ENCODE results near the gene ALKBH7. TPM values are rescaled to one million over a fixed set of nuclear protein-coding genes. Genes with fewer than 3 reads are reported as not detected.

ALKBH7 gene
- total RNA-seq (2022), result 25.9 and 27.2 TPM in 2 replicates
- Bru-seq, nascent RNA, result percentile 39 among the genes with signal in this experiment
- BruChase-seq, experiment 1, labeled RNA remaining after a 6-hour chase, result percentile 67 among the genes with signal in this experiment
- percentile 48 among the genes with signal in this experiment for BruChase-seq, experiment 2, labeled RNA remaining after a 2-hour chase
- long read RNA-seq, transcript ALKBH7-201 (4 exons, 1,332 nt), result major isoform, 17 of 23 reads
- long read RNA-seq, partial matches to known transcripts, result 2 of 23 reads
- long read RNA-seq, other reads (novel, unspliced or antisense), result 3 of 23 reads

DNA sequence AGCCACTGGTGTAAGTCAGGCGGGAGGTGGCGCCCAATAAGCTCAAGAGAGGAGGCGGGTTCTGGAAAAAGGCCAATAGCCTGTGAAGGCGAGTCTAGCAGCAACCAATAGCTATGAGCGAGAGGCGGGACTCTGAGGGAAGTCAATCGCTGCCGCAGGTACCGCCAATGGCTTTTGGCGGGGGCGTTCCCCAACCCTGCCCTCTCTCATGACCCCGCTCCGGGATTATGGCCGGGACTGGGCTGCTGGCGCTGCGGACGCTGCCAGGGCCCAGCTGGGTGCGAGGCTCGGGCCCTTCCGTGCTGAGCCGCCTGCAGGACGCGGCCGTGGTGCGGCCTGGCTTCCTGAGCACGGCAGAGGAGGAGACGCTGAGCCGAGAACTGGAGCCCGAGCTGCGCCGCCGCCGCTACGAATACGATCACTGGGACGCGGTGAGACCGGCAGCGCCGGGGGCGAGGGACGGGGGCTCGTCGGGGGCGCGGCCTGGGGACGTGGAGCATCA is at the start of gene ALKBH7:
Gene ALKBH7 (plus strand): TSS at position 201 of the 502 bp plus-strand sequence. CDS start 27 bp downstream, at position 228.
- H3K4me1 Mint-ChIP-seq (ENCODE audit: low read depth, unreplicated experiment), result no peaks in the 10 kb centered on the region
- H3K36me3 Mint-ChIP-seq (ENCODE audit: insufficient read depth, unreplicated experiment), result peaks cover 33% of the 10 kb centered on the region
- TF ChIP-seq, protein P1, sequence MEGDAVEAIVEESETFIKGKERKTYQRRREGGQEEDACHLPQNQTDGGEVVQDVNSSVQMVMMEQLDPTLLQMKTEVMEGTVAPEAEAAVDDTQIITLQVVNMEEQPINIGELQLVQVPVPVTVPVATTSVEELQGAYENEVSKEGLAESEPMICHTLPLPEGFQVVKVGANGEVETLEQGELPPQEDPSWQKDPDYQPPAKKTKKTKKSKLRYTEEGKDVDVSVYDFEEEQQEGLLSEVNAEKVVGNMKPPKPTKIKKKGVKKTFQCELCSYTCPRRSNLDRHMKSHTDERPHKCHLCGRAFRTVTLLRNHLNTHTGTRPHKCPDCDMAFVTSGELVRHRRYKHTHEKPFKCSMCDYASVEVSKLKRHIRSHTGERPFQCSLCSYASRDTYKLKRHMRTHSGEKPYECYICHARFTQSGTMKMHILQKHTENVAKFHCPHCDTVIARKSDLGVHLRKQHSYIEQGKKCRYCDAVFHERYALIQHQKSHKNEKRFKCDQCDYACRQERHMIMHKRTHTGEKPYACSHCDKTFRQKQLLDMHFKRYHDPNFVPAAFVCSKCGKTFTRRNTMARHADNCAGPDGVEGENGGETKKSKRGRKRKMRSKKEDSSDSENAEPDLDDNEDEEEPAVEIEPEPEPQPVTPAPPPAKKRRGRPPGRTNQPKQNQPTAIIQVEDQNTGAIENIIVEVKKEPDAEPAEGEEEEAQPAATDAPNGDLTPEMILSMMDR (IDR thresholded peaks at IDR 0.05; ENCODE audit: unreplicated experiment), result no peak
- H3K27me3 Mint-ChIP-seq (ENCODE audit: unreplicated experiment), result no peaks in the 10 kb centered on the region
- intact Hi-C loops (cut with micrococcal nuclease; ENCODE audit: unreplicated experiment), result no loop called here
- BruUV-seq (replicated peaks), result no TSS peak
- CTCF ChIA-PET, result interaction anchor here (0.6 to 0.9 kb wide), 6 partner anchors 9 to 215 kb away, joined by 3 to 14 read pairs (median 4); partner anchors contain the start of gene CLPP
- H3K9me3 Mint-ChIP-seq (ENCODE audit: low read depth, unreplicated experiment), result no peaks in the 10 kb centered on the region
- peak; percentile 94 for DNase-seq
- peak within 1 kb of the TSS; percentile 94 for H3K27ac Mint-ChIP-seq (ENCODE audit: unreplicated experiment)
- peak within 1 kb of the TSS; percentile 88 for H3K4me3 Mint-ChIP-seq (ENCODE audit: low read depth, unreplicated experiment)

- BruUV-seq (replicated peaks), result no TSS peak
- TF ChIP-seq, protein P1 (IDR thresholded peaks at IDR 0.05; ENCODE audit: unreplicated experiment), result no peak
- H3K27me3 Mint-ChIP-seq (ENCODE audit: unreplicated experiment), result peaks cover 53% of the 10 kb centered on the region
- no peak overlapping the region for H3K27ac Mint-ChIP-seq (ENCODE audit: unreplicated experiment)
- no peaks in the 10 kb centered on the region for H3K9me3 Mint-ChIP-seq (ENCODE audit: low read depth, unreplicated experiment)
- DNase-seq, result no peak
- no peak overlapping the region for H3K4me3 Mint-ChIP-seq (ENCODE audit: low read depth, unreplicated experiment)
- intact Hi-C loops (cut with micrococcal nuclease; ENCODE audit: unreplicated experiment), result no loop called here
- CTCF ChIA-PET, result no interaction called here
- H3K4me1 Mint-ChIP-seq (ENCODE audit: low read depth, unreplicated experiment), result no peaks in the 10 kb centered on the region
- no peaks in the 10 kb centered on the region for H3K36me3 Mint-ChIP-seq (ENCODE audit: insufficient read depth, unreplicated experiment)
Observed at GRCh38 chr19:6324757-6325156, 47.8 kb upstream of the ALKBH7 start.

DNA sequence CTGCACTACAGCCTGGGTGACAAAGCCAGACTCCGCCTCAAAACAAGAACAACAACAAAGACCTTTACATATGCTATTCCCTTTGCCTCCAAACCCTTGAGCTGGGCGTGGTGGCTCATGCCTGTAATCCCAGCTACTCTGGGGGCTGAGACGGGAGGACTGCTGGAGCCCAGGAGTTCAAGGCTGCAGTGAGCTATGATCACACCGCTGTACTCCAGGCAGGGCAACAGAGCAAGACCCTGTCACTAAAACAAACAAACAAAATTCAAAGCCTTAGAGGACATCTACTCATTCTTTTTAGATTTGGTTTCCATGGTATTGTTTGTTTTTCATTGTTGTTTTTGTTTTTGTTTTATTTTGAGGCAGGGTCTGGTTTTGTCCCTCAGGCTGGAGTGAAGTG is 47.0 kb upstream of the ALKBH7 start:
- no TSS peak for BruUV-seq (replicated peaks)
- TF ChIP-seq, protein P1 (IDR thresholded peaks at IDR 0.05; ENCODE audit: unreplicated experiment), result no peak
- intact Hi-C loops (cut with micrococcal nuclease; ENCODE audit: unreplicated experiment), result no loop called here
- CTCF ChIA-PET, result interaction anchor here (0.6 kb wide), 1 partner anchor 244 kb away, joined by 6 read pairs; no protein-coding TSS in a partner anchor
- Mint-ChIP-seq H3K9me3 (ENCODE audit: low read depth, unreplicated experiment) (no peaks in the 10 kb centered on the region), H3K27me3 (ENCODE audit: unreplicated experiment) (peaks cover 53% of the 10 kb centered on the region), H3K36me3 (ENCODE audit: insufficient read depth, unreplicated experiment) (no peaks in the 10 kb centered on the region), H3K27ac (ENCODE audit: unreplicated experiment) (no peak overlapping the region), H3K4me3 (ENCODE audit: low read depth, unreplicated experiment) (no peak overlapping the region), H3K4me1 (ENCODE audit: low read depth, unreplicated experiment) (no peaks in the 10 kb centered on the region)
- DNase-seq, result no peak

DNA sequence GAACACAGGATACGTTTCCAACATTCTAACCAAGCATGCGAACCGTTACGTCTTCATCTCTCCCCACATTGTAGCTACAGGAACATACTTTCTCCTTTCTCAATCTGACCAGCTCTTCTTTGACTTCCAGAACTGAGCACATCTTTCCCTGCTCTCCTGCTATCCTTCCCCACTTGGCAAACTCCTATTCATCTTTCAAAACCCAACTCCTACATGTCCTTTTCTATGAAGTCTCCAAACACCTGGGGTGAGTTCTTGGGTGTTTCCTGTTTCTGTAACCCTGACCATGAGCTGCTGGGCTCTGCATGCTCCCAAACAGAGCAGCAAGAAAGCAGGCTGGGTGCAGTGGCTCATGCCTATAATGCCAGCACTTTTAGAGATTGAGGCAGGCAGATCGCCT is 45.8 kb upstream of the ALKBH7 start:
- CTCF ChIA-PET, result no interaction called here

More for the DNA sequence above, 45.8 kb upstream of the ALKBH7 start:
- no peaks in the 10 kb centered on the region for H3K9me3 Mint-ChIP-seq (ENCODE audit: low read depth, unreplicated experiment)
- H3K4me1 Mint-ChIP-seq (ENCODE audit: low read depth, unreplicated experiment), result no peaks in the 10 kb centered on the region
- H3K4me3 Mint-ChIP-seq (ENCODE audit: low read depth, unreplicated experiment), result no peak overlapping the region
- no peaks in the 10 kb centered on the region for H3K36me3 Mint-ChIP-seq (ENCODE audit: insufficient read depth, unreplicated experiment)
- no TSS peak for BruUV-seq (replicated peaks)
- no peak for DNase-seq
- peaks cover 52% of the 10 kb centered on the region for H3K27me3 Mint-ChIP-seq (ENCODE audit: unreplicated experiment)
- intact Hi-C loops (cut with micrococcal nuclease; ENCODE audit: unreplicated experiment), result no loop called here
- TF ChIP-seq, protein P1 (IDR thresholded peaks at IDR 0.05; ENCODE audit: unreplicated experiment), result no peak
- H3K27ac Mint-ChIP-seq (ENCODE audit: unreplicated experiment), result no peak overlapping the region
